ENCODE data around the gene GNAO1.
A peak's percentile ranks its signal among the peaks of the same experiment; 100 is the strongest.

The GNAO1 gene

DNA sequence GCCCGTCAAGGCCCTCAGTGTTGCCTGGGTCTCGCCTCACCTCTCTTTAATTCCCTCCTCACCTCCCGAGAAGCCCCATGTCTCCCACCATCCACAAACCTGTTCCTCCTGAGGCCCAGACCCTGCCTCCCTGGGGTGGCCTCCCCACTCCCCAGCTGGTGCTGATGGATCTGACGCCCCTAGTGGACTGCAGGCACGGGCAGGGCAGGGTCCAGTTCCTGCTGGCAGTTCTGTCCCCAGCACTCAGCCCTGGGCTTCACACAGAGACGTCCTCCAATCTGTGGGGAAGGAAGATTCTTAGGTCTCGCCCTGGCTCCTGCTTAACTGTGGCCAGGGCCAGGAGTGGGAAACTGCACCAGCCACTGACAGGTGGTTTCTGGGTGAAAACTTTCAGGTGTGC, 125.3 kb downstream of the GNAO1 start:
- TF ChIP-seq, protein P1, sequence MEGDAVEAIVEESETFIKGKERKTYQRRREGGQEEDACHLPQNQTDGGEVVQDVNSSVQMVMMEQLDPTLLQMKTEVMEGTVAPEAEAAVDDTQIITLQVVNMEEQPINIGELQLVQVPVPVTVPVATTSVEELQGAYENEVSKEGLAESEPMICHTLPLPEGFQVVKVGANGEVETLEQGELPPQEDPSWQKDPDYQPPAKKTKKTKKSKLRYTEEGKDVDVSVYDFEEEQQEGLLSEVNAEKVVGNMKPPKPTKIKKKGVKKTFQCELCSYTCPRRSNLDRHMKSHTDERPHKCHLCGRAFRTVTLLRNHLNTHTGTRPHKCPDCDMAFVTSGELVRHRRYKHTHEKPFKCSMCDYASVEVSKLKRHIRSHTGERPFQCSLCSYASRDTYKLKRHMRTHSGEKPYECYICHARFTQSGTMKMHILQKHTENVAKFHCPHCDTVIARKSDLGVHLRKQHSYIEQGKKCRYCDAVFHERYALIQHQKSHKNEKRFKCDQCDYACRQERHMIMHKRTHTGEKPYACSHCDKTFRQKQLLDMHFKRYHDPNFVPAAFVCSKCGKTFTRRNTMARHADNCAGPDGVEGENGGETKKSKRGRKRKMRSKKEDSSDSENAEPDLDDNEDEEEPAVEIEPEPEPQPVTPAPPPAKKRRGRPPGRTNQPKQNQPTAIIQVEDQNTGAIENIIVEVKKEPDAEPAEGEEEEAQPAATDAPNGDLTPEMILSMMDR (IDR thresholded peaks at IDR 0.05; ENCODE audit: control extremely low read depth, extremely low read depth, low read depth, missing control alignments): no peak
- ChIA-PET POLR2A (no interaction called here), CTCF (interaction anchor here (4.5 kb wide), 1 partner anchor 371 kb away, joined by 100 read pairs; no protein-coding TSS in a partner anchor)
- no peak for DNase-seq (ENCODE audit: extremely low spot score)

DNA sequence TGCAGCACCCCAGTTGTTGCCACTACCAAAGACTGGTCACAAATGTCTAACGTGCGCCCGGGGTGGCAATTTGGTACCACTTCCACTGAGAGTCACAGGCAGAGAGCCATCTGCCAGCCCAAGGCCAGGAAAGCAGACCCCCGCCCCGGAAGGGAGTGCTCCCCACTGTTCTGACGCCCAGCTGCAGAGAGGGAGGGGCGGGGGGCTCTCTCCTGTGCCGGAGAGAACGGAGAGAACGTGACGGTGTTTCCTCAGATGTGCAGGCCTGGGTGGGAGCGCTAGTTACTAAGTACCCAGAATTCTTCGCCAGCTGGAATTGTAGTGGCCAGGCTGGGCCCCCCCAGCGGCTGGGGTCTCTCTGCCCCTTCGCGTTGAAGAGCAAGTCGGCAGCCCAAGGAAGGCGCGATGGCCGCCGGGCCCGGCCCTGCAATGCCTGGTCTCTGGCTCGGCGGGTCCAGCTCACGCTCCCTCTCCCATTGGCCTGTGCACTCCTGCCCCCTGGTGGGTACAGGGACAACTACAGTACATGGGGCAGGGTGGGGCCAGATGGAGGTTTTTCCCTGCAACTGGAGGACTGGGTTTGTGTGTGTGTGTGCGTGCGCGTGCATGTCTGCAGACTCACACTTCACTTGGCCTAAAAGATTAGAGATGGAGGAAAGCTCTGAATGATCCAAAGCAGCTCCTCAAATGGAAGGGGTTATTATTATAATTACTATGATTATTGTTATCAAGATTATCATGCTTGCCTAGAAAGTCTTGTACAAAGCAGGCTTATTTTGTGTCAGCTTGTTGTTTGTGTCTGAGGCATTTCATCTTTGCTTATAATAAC, 126.9 kb downstream of the GNAO1 start:
- TF ChIP-seq, protein P1 (IDR thresholded peaks at IDR 0.05; ENCODE audit: control extremely low read depth, extremely low read depth, low read depth, missing control alignments): peak; percentile 89
- DNase-seq (ENCODE audit: extremely low spot score): peak; percentile 91
- POLR2A ChIA-PET: no interaction called here
- CTCF ChIA-PET: interaction anchor here (0.6 to 7.8 kb wide), 39 partner anchors 10 to 857 kb away, joined by 3 to 100 read pairs (median 4); no protein-coding TSS in a partner anchor

DNA sequence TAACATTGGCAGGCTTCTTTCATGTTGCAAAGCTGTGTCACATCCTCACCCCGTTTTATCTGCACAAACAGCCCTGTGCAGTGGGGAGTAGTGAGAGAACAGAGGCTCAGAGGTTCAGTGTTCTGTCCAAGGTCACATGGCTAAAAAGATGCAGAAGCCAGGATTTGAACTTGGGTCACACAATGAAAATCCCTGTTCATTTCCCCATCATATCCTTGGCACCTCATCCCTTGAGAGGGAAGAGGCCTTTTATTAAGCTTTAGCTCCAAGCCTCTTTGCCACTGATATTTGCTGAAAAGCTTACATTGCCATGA, 127.5 kb downstream of the GNAO1 start:
- POLR2A ChIA-PET: no interaction called here
- TF ChIP-seq, protein P1 (IDR thresholded peaks at IDR 0.05; ENCODE audit: control extremely low read depth, extremely low read depth, low read depth, missing control alignments): no peak
- CTCF ChIA-PET: interaction anchor here (0.7 to 7.8 kb wide), 31 partner anchors 9 to 854 kb away, joined by 3 to 100 read pairs (median 5); no protein-coding TSS in a partner anchor
- DNase-seq (ENCODE audit: extremely low spot score): no peak

DNA sequence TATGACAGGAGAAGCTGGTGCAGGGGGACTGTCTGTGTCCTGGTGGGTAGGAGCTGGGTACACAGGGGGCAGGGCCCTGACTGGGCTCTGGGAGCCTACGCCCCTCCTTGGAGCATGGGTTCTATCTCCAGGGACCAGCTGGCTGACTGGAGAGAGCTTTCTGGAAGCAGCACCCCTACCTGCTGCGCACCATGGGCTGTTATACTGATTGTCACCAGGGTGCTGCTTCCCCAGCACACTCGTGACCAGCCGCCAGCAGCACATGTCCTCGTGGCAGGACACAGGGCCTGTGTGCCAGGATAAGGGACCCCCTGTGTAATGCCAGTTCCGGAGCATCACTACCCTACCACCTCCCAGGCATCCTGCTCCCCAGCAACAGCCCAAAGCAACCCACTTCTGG, 128.1 kb downstream of the GNAO1 start:
- ChIA-PET CTCF (interaction anchor here (1.0 to 7.8 kb wide), 19 partner anchors 8 to 854 kb away, joined by 3 to 100 read pairs (median 6); no protein-coding TSS in a partner anchor), POLR2A (no interaction called here)
- TF ChIP-seq, protein P1 (IDR thresholded peaks at IDR 0.05; ENCODE audit: control extremely low read depth, extremely low read depth, low read depth, missing control alignments): no peak
- DNase-seq (ENCODE audit: extremely low spot score): no peak

DNA sequence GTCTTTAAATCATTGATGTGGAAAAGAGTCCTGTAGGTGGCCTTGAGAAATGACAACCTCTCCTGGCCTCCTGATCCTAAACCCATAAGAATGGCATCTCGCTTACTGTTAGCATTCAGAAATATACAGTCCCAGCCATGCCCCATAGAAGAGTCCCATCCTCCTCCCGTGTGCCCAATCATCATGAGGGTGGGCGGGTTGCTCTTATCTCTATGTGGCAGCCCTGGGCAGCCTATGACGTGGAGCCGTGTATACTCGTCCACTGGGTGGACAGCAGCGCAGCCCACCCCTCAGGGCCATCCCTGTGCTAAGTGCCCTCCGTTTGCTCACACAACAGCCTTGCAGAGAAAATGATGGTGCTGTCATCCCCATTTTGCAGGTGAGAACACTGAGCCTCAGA, 128.8 kb downstream of the GNAO1 start:
- ChIA-PET CTCF (interaction anchor here (2.4 to 7.8 kb wide), 5 partner anchors 13 to 855 kb away, joined by 8 to 100 read pairs (median 23); no protein-coding TSS in a partner anchor), POLR2A (no interaction called here)
- no peak for DNase-seq (ENCODE audit: extremely low spot score)
- TF ChIP-seq, protein P1 (IDR thresholded peaks at IDR 0.05; ENCODE audit: control extremely low read depth, extremely low read depth, low read depth, missing control alignments): no peak

DNA sequence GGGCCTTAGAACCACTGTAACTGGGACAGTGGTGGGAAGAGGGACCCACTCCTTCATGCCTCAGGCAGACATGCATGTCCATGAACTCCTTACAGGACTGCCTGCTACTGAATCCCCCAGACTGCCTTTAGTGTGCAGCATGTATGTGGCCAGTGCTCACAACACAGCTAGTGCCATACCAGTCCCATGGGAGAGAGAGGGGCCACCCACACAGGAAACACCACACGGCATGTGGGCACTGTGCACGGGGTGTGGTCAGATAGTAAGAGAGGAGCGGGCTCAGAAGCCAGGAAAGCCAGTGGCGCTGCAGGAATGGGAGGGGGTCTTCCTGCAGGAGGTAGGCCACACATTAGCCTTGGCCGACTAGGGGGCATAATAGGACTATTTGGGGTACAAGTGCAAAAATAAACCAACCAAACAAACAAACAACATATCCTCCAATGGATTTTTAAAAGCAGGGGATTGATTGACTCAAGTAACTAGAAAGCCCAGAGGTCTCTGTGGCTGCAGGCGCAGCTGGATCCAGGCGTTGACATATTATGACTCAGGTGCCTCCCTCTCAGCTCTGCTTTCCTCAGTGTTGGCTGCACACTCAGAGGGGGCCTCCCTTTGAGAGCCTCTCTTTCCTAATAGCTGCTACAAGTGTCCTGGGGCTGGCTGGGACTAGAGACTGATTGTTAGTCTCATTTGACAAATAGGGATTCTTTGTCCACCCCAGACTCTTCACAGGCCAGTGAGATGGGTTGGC, 129.7 kb downstream of the GNAO1 start:
- ChIA-PET POLR2A (no interaction called here), CTCF (interaction anchor here (0.8 to 7.8 kb wide), 8 partner anchors 14 to 856 kb away, joined by 3 to 100 read pairs (median 6); no protein-coding TSS in a partner anchor)
- TF ChIP-seq, protein P1 (IDR thresholded peaks at IDR 0.05; ENCODE audit: control extremely low read depth, extremely low read depth, low read depth, missing control alignments): no peak
- DNase-seq (ENCODE audit: extremely low spot score): no peak
